Measurements from ENCODE around the gene APOA5. TPM values are rescaled to one million over a fixed set of nuclear protein-coding genes. Genes with fewer than 3 reads are reported as not detected.
"Not testable (repeated sequence)": the region's sequence is repeated elsewhere in the genome, so short reads cannot be mapped to it uniquely, and the experiment has no call there.

The APOA5 gene
- total RNA-seq, 2 experiments from 2014 or later = not detected

GRCh38 chr11:116811194-116811593 lies 19.5 kb upstream of the APOA5 start:
- H3K9me3 Mint-ChIP-seq (ENCODE audit: insufficient read depth) = no peaks in the 10 kb centered on the region
- H3K4me1 Mint-ChIP-seq (ENCODE audit: low read depth) = no peaks in the 10 kb centered on the region
- no peak overlapping the region for H3K27ac Mint-ChIP-seq
- ATAC-seq (no peak), DNase-seq (no peak)
- H3K4me3 Mint-ChIP-seq = no peak overlapping the region
- H3K36me3 Mint-ChIP-seq (ENCODE audit: low read depth) = no peaks in the 10 kb centered on the region
- ChIA-PET CTCF (interaction anchor here (3.0 kb wide), 1 partner anchor 20 kb away, joined by 16 read pairs; the partner anchor contains the start of gene APOA5), POLR2A (interaction anchor here (1.4 kb wide), 1 partner anchor 25 kb away, joined by 4 read pairs; no protein-coding TSS in a partner anchor)
- peaks cover 9% of the 10 kb centered on the region for H3K27me3 Mint-ChIP-seq (ENCODE audit: low read depth)

- CTCF ChIA-PET = interaction anchor here (1.7 to 3.0 kb wide), 2 partner anchors 18 to 27 kb away, joined by 4 to 16 read pairs; partner anchors contain the start of gene APOA5
- H3K27ac Mint-ChIP-seq = no peak overlapping the region
- ATAC-seq = no peak
- no peaks in the 10 kb centered on the region for H3K36me3 Mint-ChIP-seq (ENCODE audit: low read depth)
- no peak overlapping the region for H3K4me3 Mint-ChIP-seq
- no peak for DNase-seq
- peaks cover 12% of the 10 kb centered on the region for H3K27me3 Mint-ChIP-seq (ENCODE audit: low read depth)
- H3K4me1 Mint-ChIP-seq (ENCODE audit: low read depth) = no peaks in the 10 kb centered on the region
- H3K9me3 Mint-ChIP-seq (ENCODE audit: insufficient read depth) = no peaks in the 10 kb centered on the region
- POLR2A ChIA-PET = interaction anchor here (0.5 kb wide), 1 partner anchor 366 kb away, joined by 3 read pairs; no protein-coding TSS in a partner anchor
These were observed 16.8 kb upstream of the APOA5 start for GRCh38 chr11:116808262-116809175.

- no peak overlapping the region for H3K27ac Mint-ChIP-seq
- H3K27me3 Mint-ChIP-seq (ENCODE audit: low read depth) = peaks cover 14% of the 10 kb centered on the region
- ChIA-PET CTCF (interaction anchor here (1.9 kb wide), 1 partner anchor 17 kb away, joined by 6 read pairs; the partner anchor contains the start of gene APOA5), POLR2A (interaction anchor here (0.5 kb wide), 1 partner anchor 367 kb away, joined by 3 read pairs; no protein-coding TSS in a partner anchor)
- ATAC-seq (no peak), DNase-seq (no peak)
- no peaks in the 10 kb centered on the region for H3K9me3 Mint-ChIP-seq (ENCODE audit: insufficient read depth)
- H3K4me1 Mint-ChIP-seq (ENCODE audit: low read depth) = no peaks in the 10 kb centered on the region
- no peaks in the 10 kb centered on the region for H3K36me3 Mint-ChIP-seq (ENCODE audit: low read depth)
- no peak overlapping the region for H3K4me3 Mint-ChIP-seq
These were observed 16.1 kb upstream of the APOA5 start for GRCh38 chr11:116807601-116808261.

GRCh38 chr11:116804001-116804400 lies 12.3 kb upstream of the APOA5 start:
- Mint-ChIP-seq H3K27me3 (ENCODE audit: low read depth) (peaks cover 25% of the 10 kb centered on the region), H3K4me3 (no peak overlapping the region), H3K27ac (no peak overlapping the region), H3K9me3 (ENCODE audit: insufficient read depth) (no peaks in the 10 kb centered on the region), H3K4me1 (ENCODE audit: low read depth) (no peaks in the 10 kb centered on the region), H3K36me3 (ENCODE audit: low read depth) (no peaks in the 10 kb centered on the region)
- ATAC-seq (no peak), DNase-seq (no peak)
- ChIA-PET POLR2A (interaction anchor here (0.9 kb wide), 1 partner anchor 9 kb away, joined by 3 read pairs; no protein-coding TSS in a partner anchor), CTCF (interaction anchor here (1.0 to 3.1 kb wide), 3 partner anchors 12 to 66 kb away, joined by 3 to 13 read pairs (median 3); partner anchors contain the start of gene APOA5)

GRCh38 chr11:116801662-116802061 lies 10.0 kb upstream of the APOA5 start:
- H3K4me3 Mint-ChIP-seq; DNase-seq; H3K27ac Mint-ChIP-seq; H3K36me3 Mint-ChIP-seq (ENCODE audit: low read depth); H3K4me1 Mint-ChIP-seq (ENCODE audit: low read depth); POLR2A ChIA-PET; H3K9me3 Mint-ChIP-seq (ENCODE audit: insufficient read depth); ATAC-seq: not testable (repeated sequence)
- CTCF ChIA-PET = interaction anchor here (1.2 kb wide), 1 partner anchor 11 kb away, joined by 7 read pairs; the partner anchor contains the start of gene APOA5
- peaks cover 21% of the 10 kb centered on the region for H3K27me3 Mint-ChIP-seq (ENCODE audit: low read depth)

GRCh38 chr11:116800610-116801009 lies 8.9 kb upstream of the APOA5 start:
- H3K9me3 Mint-ChIP-seq (ENCODE audit: insufficient read depth) = no peaks in the 10 kb centered on the region
- ATAC-seq = no peak
- peaks cover 24% of the 10 kb centered on the region for H3K27me3 Mint-ChIP-seq (ENCODE audit: low read depth)
- H3K4me3 Mint-ChIP-seq = no peak overlapping the region
- no peaks in the 10 kb centered on the region for H3K4me1 Mint-ChIP-seq (ENCODE audit: low read depth)
- POLR2A ChIA-PET = no interaction called here
- H3K36me3 Mint-ChIP-seq (ENCODE audit: low read depth) = no peaks in the 10 kb centered on the region
- no peak overlapping the region for H3K27ac Mint-ChIP-seq
- DNase-seq = no peak
- CTCF ChIA-PET = interaction anchor here (1.1 to 2.8 kb wide), 3 partner anchors 10 to 80 kb away, joined by 3 to 14 read pairs (median 7); partner anchors contain the start of gene APOA5

- DNase-seq (no peak), ATAC-seq (no peak)
- Mint-ChIP-seq H3K27me3 (ENCODE audit: low read depth) (peaks cover 21% of the 10 kb centered on the region), H3K9me3 (ENCODE audit: insufficient read depth) (no peaks in the 10 kb centered on the region), H3K36me3 (ENCODE audit: low read depth) (no peaks in the 10 kb centered on the region), H3K4me1 (ENCODE audit: low read depth) (no peaks in the 10 kb centered on the region), H3K4me3 (no peak overlapping the region), H3K27ac (no peak overlapping the region)
- POLR2A ChIA-PET = interaction anchor here (0.6 kb wide), 1 partner anchor 380 kb away, joined by 3 read pairs; the partner anchor contains the start of gene SIDT2
- CTCF ChIA-PET = interaction anchor here (1.2 to 2.8 kb wide), 2 partner anchors 8 to 307 kb away, joined by 3 to 14 read pairs; partner anchors contain the start of gene APOA5
These were observed 6.7 kb upstream of the APOA5 start for GRCh38 chr11:116798368-116798767.

GRCh38 chr11:116797816-116798215 lies 6.1 kb upstream of the APOA5 start:
- Mint-ChIP-seq H3K27me3 (ENCODE audit: low read depth) (peaks cover 20% of the 10 kb centered on the region), H3K27ac (no peak overlapping the region), H3K9me3 (ENCODE audit: insufficient read depth) (no peaks in the 10 kb centered on the region), H3K4me3 (no peak overlapping the region), H3K36me3 (ENCODE audit: low read depth) (no peaks in the 10 kb centered on the region), H3K4me1 (ENCODE audit: low read depth) (no peaks in the 10 kb centered on the region)
- ATAC-seq = no peak
- CTCF ChIA-PET = no interaction called here
- POLR2A ChIA-PET = no interaction called here
- DNase-seq = no peak

GRCh38 chr11:116796548-116796947 lies 4.9 kb upstream of the APOA5 start:
- H3K4me3 Mint-ChIP-seq = no peak overlapping the region
- ATAC-seq = no peak
- POLR2A ChIA-PET = no interaction called here
- no peaks in the 10 kb centered on the region for H3K9me3 Mint-ChIP-seq (ENCODE audit: insufficient read depth)
- no peak for DNase-seq
- H3K4me1 Mint-ChIP-seq (ENCODE audit: low read depth) = no peaks in the 10 kb centered on the region
- H3K27ac Mint-ChIP-seq = no peak overlapping the region
- no peaks in the 10 kb centered on the region for H3K36me3 Mint-ChIP-seq (ENCODE audit: low read depth)
- CTCF ChIA-PET = interaction anchor here (7.7 to 11.1 kb wide), 2 partner anchors 39 to 56 kb away, joined by 64 to 211 read pairs; partner anchors contain the start of gene APOA1
- H3K27me3 Mint-ChIP-seq (ENCODE audit: low read depth) = peaks cover 17% of the 10 kb centered on the region

GRCh38 chr11:116794851-116795250 lies 3.2 kb upstream of the APOA5 start:
- Mint-ChIP-seq H3K27ac (no peak overlapping the region), H3K4me1 (ENCODE audit: low read depth) (peaks cover 9% of the 10 kb centered on the region), H3K36me3 (ENCODE audit: low read depth) (no peaks in the 10 kb centered on the region), H3K4me3 (no peak overlapping the region), H3K27me3 (ENCODE audit: low read depth) (peaks cover 12% of the 10 kb centered on the region), H3K9me3 (ENCODE audit: insufficient read depth) (no peaks in the 10 kb centered on the region)
- ChIA-PET CTCF (interaction anchor here (3.1 to 11.1 kb wide), 3 partner anchors 40 to 311 kb away, joined by 9 to 211 read pairs (median 64); partner anchors contain the start of gene APOA1), POLR2A (interaction anchor here (0.7 kb wide), 1 partner anchor 45 kb away, joined by 3 read pairs; no protein-coding TSS in a partner anchor)
- ATAC-seq (no peak), DNase-seq (no peak)

GRCh38 chr11:116793772-116794097 lies 2.1 kb upstream of the APOA5 start:
- Mint-ChIP-seq H3K27me3 (ENCODE audit: low read depth) (peaks cover 9% of the 10 kb centered on the region), H3K9me3 (ENCODE audit: insufficient read depth) (no peaks in the 10 kb centered on the region), H3K36me3 (ENCODE audit: low read depth) (no peaks in the 10 kb centered on the region), H3K27ac (no peak overlapping the region), H3K4me1 (ENCODE audit: low read depth) (peaks cover 13% of the 10 kb centered on the region), H3K4me3 (no peak overlapping the region)
- ATAC-seq (no peak), DNase-seq (no peak)
- ChIA-PET CTCF (interaction anchor here (1.0 to 11.1 kb wide), 4 partner anchors 41 to 312 kb away, joined by 4 to 211 read pairs (median 36); partner anchors contain the start of gene APOA1), POLR2A (interaction anchor here (0.8 to 1.1 kb wide), 3 partner anchors 21 to 60 kb away, joined by 3 read pairs; partner anchors contain the start of gene BUD13)
